NCI-H2029 treated with DMSO at 0.1 percent for 48 hours (cell line): ENCODE results near the gene FUT9.

Experiments used
- DNase-seq: peaks from one replicate; lab custom pipeline; 2025; lab: John Stamatoyannopoulos, UW

The FUT9 gene

GRCh38 chr6:96015518-96016333 lies at the start of gene FUT9:
TSS of gene FUT9 (plus strand) at chr6:96015974. CDS start at chr6:96203156, 187,182 bp downstream.
- DNase-seq = no peak

DNA sequence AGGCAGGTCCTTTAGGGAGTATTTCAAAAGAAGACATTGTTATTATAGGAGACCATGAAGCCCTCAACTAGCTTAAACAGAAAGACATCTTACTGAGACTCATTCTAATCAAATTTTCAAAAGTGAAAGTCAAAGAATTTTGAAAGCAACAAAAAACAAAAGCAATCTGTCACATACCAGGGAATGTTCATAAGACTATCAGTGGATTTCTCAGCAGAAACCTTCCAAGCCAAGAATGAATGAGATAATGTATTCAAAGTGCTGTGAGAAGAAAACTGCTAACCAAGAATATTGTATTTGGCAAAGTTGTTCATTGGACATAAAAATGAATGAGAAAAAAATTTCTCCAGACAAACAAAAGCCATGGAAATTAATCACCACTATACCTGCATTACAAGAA lies 48.2 kb upstream of the FUT9 start:
- DNase-seq = no peak

DNA sequence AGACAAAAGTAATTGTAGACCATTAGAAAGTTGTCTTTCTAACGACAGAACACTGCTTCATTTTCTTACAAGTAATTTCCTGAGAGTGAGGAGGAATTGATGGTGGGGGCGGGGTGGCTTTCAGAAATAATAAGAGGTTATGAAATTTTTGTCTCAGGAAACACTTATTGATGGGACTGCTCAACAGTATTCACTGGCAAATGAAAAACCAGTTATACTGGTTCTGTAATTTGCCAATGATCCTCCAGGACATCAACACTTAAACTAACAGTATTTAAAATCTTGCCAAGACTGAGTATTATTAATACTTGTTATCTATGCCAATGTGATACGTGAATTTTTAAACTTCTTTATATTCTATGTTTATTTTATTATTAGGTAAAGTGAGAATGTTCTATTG lies 41.8 kb upstream of the FUT9 start:
- no peak for DNase-seq

DNA sequence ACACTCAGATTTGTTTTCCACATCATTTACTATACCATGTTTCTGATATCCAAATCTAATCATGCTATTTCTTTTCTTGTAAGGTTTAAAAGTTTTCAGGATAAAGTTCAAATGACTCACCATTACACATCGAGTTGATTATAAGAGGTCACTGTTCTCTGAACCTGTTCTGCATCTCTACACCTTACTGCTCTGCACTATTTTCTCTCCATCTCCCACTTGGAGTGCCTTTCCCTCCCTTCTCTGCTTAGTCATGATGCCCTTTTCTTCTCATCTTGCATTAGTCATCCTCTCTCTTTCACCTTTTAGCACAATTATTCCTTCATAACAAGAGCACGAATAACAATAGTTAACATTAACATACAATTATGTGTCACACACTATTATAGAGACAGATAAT lies 37.5 kb upstream of the FUT9 start:
- no peak for DNase-seq

- DNase-seq = no peak
Observed at GRCh38 chr6:95991906-95992305, 23.9 kb upstream of the FUT9 start.

DNA sequence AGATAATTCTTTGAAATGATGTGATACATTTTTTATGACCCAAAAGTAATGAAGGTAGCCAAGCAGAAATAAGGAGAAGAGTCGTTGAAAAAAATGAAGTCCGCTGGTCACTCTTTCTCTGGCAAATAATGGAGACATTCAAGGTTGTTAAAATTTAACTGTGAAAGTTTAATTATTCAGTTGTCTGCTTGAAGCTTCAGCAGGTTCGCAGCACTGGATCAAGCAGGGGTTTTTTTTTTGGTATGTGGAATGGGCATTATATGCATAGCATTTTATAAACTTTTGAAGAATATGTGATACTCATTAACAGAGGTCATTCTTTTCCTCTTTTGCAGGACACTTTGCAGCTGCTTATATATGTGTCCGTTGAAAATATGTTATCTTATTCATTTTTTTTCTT lies 21.6 kb upstream of the FUT9 start:
- no peak for DNase-seq

DNA sequence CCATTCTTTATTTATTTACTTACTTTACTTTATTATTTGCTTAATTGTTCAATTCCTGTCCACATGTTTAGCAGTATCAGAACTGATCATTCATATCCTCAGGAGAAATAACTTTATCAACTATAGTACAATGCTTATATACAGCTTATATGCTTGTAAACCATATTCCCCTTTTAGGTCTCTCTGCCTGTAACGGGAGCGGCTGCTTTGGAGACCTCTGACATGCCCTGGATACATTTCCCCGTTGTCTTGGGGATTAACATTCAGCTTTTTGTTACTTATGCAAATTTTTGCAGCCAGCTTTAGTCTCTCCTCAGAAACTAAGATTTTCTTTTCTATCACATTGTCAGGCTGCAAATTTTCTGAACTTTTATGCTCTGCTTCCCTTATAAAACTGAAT lies 17.6 kb upstream of the FUT9 start:
- DNase-seq = no peak

DNA sequence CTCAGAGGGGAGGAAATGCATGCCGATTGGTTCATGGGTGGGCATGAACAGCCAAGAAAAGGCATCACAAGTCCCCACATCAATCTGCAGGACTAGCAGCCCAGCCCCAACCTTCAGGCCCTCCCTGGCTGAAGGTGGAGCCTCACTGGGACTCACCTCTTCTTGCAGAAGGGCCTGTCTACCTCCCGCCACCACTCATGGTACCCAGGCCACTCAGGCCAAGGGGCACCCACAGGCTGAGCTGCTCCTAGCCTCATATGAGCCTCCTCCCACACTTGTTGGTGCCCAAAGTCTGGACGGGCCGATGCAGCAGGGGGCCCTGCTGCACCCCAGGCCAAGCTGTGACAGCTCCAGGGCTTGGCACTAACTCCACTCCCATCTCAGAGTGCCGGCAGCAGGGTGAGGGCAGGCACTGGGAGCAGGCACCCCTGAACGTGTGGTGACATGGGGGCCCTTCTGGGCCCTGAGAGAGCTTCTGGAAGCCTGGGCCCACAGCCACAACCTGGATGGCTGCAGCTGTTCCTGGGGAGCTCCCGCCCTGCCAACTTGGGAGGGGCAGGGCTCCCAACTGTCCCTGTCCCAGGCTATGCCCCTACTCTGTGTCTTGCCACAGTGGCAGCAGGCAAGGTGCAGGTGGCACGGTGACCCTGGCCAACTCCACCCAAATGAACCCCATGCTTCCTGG lies 13.7 kb upstream of the FUT9 start:
- no peak for DNase-seq

- DNase-seq = no peak
Observed at GRCh38 chr6:96002576-96002910, 13.2 kb upstream of the FUT9 start.

GRCh38 chr6:96002912-96003311 lies 12.9 kb upstream of the FUT9 start:
- no peak for DNase-seq

- DNase-seq = no peak
Observed at GRCh38 chr6:96007663-96008062, 8.1 kb upstream of the FUT9 start.

DNA sequence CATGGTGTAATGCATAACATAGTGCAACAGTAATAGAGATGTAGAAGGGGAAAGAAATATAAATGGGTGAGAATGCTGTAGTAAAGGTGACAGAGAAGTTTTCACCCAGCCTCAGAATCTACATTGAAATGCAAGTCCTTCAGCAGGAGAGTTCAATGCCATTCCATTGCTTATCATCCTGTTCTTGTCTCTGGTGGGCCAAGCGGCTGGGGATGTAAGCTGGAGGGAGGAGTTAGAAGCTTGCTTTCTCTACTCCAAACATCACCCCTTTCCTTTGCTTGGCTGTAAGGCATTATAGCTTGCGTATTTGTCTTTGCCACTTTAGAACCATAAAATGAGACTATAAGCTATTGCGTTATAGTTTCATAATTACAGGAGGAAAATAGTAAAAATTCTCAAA lies 2.2 kb upstream of the FUT9 start:
- DNase-seq = no peak

GRCh38 chr6:96014846-96015517 lies 792 bp upstream of the FUT9 start:
- no peak for DNase-seq

GRCh38 chr6:96016334-96017069 lies 728 bp downstream of the FUT9 start:
- DNase-seq = no peak

DNA sequence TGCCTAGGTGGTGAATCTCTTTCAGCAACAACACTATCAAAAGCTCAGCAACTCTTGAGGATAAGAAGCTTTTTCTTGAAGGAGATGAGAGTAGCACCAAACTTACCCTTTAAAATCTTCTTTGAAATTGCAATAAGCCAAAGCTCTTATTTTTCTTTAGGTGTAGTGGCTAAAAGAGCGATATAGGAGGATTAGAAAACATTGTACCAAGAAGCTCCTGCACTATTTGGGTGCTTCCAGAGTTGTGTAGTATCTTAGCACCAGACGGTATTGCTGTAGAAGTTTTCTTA lies 1.2 kb downstream of the FUT9 start:
- no peak for DNase-seq

DNA sequence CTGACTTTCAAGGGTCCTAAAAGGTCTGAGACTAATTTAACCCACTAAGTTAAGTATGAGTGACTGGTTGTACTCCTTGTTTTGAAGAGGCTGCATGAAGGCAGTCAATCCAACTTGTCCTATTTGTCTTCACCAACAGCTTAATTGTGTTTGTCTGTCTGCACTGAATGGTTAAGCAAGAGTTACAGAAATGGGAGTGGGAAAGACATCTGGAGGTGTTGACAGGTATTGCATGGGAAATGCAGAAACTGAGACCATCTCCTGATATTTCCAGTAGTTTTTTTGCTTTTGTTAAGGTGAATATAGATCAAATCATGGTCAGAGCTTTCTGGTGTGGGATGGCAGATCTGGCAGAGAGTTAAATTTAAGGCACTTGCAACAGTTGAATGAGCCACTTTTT lies 6.5 kb downstream of the FUT9 start:
- no peak for DNase-seq

DNA sequence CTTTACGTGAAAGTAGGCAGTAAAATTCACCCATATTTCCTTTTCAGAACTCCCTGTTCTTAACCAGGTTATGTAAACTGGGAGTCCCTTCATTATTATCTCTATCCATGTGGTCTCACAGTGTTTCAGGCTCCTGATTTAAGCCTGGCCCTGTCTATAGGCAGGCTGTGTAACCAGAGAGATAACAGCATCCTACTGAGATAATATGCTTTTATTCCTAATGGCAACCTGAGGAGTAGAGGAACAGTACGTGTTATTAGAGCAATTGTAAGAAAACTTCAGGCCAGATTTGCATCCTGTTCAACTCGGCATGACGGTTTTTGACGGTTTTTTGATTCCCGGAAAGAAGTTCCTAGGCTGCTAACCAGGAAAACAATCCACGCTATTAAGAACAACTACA lies 16.9 kb downstream of the FUT9 start:
- no peak for DNase-seq

DNA sequence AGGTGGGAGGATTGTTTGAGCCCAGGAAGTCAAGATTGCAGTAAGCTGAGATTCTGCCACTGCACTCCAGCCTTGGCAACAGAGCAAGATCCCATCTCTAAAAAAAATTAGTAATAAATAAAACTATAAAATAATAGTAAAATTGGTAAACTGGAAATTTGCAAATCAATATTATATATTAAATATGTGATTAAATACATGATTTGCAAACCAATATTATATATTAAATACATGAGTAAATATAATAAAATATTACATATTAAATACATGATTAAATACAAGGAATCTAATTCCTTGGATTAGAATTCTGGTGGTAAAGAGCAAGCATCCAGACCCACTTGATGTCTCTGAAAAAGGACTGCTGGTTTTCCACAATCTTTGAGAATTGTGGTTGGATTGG lies 35.8 kb downstream of the FUT9 start:
- no peak for DNase-seq

DNA sequence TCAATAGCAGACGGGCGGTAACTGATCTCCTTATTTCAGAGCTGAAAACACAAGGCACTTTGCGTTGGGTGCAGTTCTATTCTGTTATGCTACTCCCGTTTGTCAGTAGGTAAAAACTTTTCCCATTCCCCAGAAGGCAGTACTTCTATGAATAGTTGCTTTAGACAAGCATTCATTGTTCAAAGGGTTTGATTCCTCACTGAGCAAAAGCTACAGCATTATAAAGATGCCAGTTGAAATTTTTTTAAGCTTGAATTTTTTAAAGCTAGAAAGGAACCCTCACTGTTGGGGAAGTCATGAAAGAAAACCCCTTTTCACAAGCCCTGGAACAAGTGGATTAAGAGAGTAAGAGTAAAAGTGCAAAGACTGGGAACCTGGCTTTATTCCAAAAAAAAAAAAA lies 42.3 kb downstream of the FUT9 start:
- no peak for DNase-seq

- DNase-seq = no peak
Observed at GRCh38 chr6:96059586-96059985, 43.8 kb downstream of the FUT9 start.

GRCh38 chr6:96060249-96060648 lies 44.5 kb downstream of the FUT9 start:
- DNase-seq = no peak

DNA sequence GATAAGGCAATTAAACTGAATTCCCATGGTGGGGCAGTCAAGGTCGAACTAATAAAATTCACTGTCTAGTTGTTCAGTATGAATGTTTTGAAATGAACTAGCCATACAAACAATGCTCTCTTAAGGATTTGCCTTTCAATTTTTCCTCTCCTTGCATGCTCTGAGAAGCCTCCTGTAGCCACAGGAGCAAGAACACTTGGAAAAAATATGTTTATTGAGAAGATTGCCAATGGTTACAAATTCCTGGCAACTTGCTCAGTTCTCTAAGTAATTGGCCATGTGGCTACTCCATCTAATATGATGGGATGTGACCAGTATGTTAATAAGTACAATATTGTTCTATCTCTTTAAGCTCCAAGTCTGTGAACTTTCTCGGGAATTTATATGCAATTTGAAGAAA lies 49.4 kb downstream of the FUT9 start:
- DNase-seq = no peak

GRCh38 chr6:96066376-96066775 lies 50.6 kb downstream of the FUT9 start:
- no peak for DNase-seq
